Heart left ventricle (tissue), 16 donors: ENCODE data around the gene SLIT3. TPM values are rescaled to one million over a fixed set of nuclear protein-coding genes. Genes with fewer than 3 reads are reported as not detected.

ENCODE experiments used
- ATAC-seq, 4 donors: fragments of 200-7000 bp; cut with Tn5 transposase; one replicate each; pipeline ENCODE4 v1.9.1; 2020 to 2022; ENCODE audit warnings: moderate library complexity in 4 of 4, mild to moderate bottlenecking in 3 of 4, moderate number of reproducible peaks in 1 of 4
- DNase-seq, 5 donors: peaks; one replicate each; pipeline ENCODE4 v3.0.0-alpha.2; 2020
- H3K27ac ChIP-seq, 12 donors: fragments of 200-600 bp; sonication (generic) in 4 of 12; one replicate each; pipeline versions ENCODE4 v1.5.0 to v1.8.0; 2016 to 2022; ENCODE audit warnings: mild to moderate bottlenecking in 2 of 12
- H3K27me3 ChIP-seq, 9 donors: fragments of 200-600 bp; sonication (generic) in 2 of 9; one replicate each; pipeline versions ENCODE4 v1.5.1 to v1.8.0; 2016 to 2022; ENCODE audit warnings: mild to moderate bottlenecking in 3 of 9
- H3K36me3 ChIP-seq, 9 donors: fragments of 200-600 bp; sonication (generic) in 2 of 9; one replicate each; pipeline versions ENCODE4 v1.5.0 to v1.8.0; 2018 to 2022; ENCODE audit warnings: mild to moderate bottlenecking in 2 of 9
- H3K4me1 ChIP-seq, 12 donors: fragments of 200-600 bp; sonication (generic) in 4 of 12; one replicate each; pipeline versions ENCODE4 v1.5.0 to v1.8.0; 2016 to 2022; ENCODE audit warnings: mild to moderate bottlenecking in 3 of 12
- H3K4me3 ChIP-seq, 12 donors: fragments of 200-600 bp; sonication (generic) in 4 of 12; one replicate each; pipeline versions ENCODE4 v1.5.0 to v1.8.0; 2017 to 2022; ENCODE audit warnings: mild to moderate bottlenecking in 9 of 12, moderate library complexity in 4 of 12
- H3K9me3 ChIP-seq, 12 donors: fragments of 200-600 bp; sonication (generic) in 4 of 12; one replicate each; pipeline versions ENCODE4 v1.5.0 to v1.8.0; 2016 to 2022; ENCODE audit warnings: mild to moderate bottlenecking in 1 of 12
- POLR2A ChIP-seq, 2 donors: fragments of 450-650 bp; IDR thresholded peaks; one replicate each; pipeline ENCODE4 v1.6.1; 2017; ENCODE audit warnings: antibody characterized with exemption in 2 of 2, mild to moderate bottlenecking in 2 of 2, moderate library complexity in 2 of 2
- WGBS, 4 donors: extraction: QIAGEN DNeasy Blood & Tissue Kit in 2 of 4; methylation state at CpG; one replicate each; pipeline versions ENCODE4 v1.1.5 to v1.1.7; 2013 to 2018; 5-methylcytosine and 5-hydroxymethylcytosine counted together
- intact Hi-C, 10 donors: fragments of 100-400 bp; cut with DNase I; formaldehyde crosslinking; loops; one replicate each; pipeline versions ENCODE4 v1.11.1 to v1.14.2; 2022
- polyA plus RNA-seq, 2 donors: library from polyadenylated mRNA; stranded (reverse); fragments of 200-250 nt; gene quantifications; one replicate each; pipeline ENCODE4 v1.2.3, GENCODE V29; 2013
- total RNA-seq, 9 donors: library from RNA; depleted of rRNA in 2 of 9; stranded (reverse); fragments of >200 nt in 2 of 9; fragmentation: NEBNext Ultra II Directional in 3 of 9; extraction: Animal tissue kit (Norgen Biotek cat#: 25700) in 3 of 9; gene quantifications; one replicate each; pipeline versions ENCODE4 v1.1.0 to v1.2.4, GENCODE V29; 2016 to 2023
- TF ChIP-seq, protein P1 (sequence below), 12 donors: fragments of 200-600 bp; sonication (generic) in 4 of 12; IDR thresholded peaks; one replicate each; pipeline versions ENCODE4 v1.5.0 to v1.8.0; 2018 to 2022; ENCODE audit warnings: antibody characterized with exemption in 12 of 12, mild to moderate bottlenecking in 5 of 12
- donor health status: ischemic (EF 13 %, LVEDD 7.1; RV severe dilation, severe dysfunction).
- donor health status: healthy with polysubstance abuse.
- donor health status: DM: no; HTN: yes; CAD: no.
- donor health status: DM: no; HTN: no; CAD: no.
- donor health status: ischemic (EF 25% LVEDD 6.9; RV normal size, moderate dysfunction).
- donor health status: ischemic (EF 25% LVEDD 5.7; RV mildly dilated, moderate dysfunction).
- donor health status: healthy.
- donor health status: DM: yes; HTN: yes; CAD: no.
- donor health status: ischemic (EF 35%, LVEDD 5.7; RV mildly dilated, moderate dysfunction).
- donor health status: nonischemic (EF 11% LVEDD 7.7; RV severe dilation, severe dysfunction).
- donor health status: DM: yes; HTN: yes; CAD: no.
- donor health status: PGD.
- donor health status: ischemic (EF 29% LVEDD 5.4; RV normal size, mild dysfunction).
- donor health status: nonischemic (EF 23%, LVEDD 6.1; RV moderate dilation, normal function).

The SLIT3 gene
- total and polyA plus RNA-seq, 11 donors: 2.3 to 40.3 (median 14.4) TPM

- DNase-seq: no peak
- no peaks in the 10 kb centered on the region for H3K27me3 ChIP-seq
- intact Hi-C loops: no loop called here
- no peak overlapping the region for H3K4me3 ChIP-seq
- TF ChIP-seq, protein P1, sequence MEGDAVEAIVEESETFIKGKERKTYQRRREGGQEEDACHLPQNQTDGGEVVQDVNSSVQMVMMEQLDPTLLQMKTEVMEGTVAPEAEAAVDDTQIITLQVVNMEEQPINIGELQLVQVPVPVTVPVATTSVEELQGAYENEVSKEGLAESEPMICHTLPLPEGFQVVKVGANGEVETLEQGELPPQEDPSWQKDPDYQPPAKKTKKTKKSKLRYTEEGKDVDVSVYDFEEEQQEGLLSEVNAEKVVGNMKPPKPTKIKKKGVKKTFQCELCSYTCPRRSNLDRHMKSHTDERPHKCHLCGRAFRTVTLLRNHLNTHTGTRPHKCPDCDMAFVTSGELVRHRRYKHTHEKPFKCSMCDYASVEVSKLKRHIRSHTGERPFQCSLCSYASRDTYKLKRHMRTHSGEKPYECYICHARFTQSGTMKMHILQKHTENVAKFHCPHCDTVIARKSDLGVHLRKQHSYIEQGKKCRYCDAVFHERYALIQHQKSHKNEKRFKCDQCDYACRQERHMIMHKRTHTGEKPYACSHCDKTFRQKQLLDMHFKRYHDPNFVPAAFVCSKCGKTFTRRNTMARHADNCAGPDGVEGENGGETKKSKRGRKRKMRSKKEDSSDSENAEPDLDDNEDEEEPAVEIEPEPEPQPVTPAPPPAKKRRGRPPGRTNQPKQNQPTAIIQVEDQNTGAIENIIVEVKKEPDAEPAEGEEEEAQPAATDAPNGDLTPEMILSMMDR (IDR thresholded peaks at IDR 0.05): no peak
- no peak for TF ChIP-seq POLR2A (IDR thresholded peaks at IDR 0.05)
- no peaks in the 10 kb centered on the region for H3K9me3 ChIP-seq
- ATAC-seq: no peak
- 86 to 90% (median 87%) methylated on average over 7 of the region's 7 CpGs for WGBS, 4 donors
- H3K36me3 ChIP-seq: no peaks in the 10 kb centered on the region
- H3K27ac ChIP-seq: no peak overlapping the region
- H3K4me1 ChIP-seq: no peaks in the 10 kb centered on the region
Measured at GRCh38 chr5:169268019-169268418, 32.9 kb downstream of the SLIT3 start.

DNA sequence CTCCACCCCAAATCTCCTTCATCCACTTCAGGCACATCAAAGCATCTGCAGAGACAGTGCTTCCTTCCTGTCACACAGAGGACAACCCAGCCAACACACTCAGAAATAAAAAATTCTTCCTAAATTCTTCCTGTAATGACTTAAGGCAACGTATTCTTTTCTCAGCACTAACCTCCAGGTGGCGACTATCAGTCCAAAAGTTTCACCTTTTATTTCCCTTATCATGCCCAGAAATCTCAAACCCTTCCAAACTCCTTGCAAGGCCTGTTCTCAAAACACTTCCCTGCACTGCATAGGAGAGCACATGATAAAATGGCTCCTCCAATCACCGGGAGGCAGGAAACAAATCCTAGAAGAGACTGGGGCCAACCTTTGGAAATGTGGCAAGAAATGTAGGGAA is 35.1 kb downstream of the SLIT3 start:
- no peak overlapping the region for H3K4me3 ChIP-seq
- intact Hi-C loops: no loop called here
- H3K4me1 ChIP-seq: peaks cover 0 to 8% (median 0%) of the 10 kb centered on the region in 12 donors
- H3K36me3 ChIP-seq: no peaks in the 10 kb centered on the region
- WGBS, 4 donors: 78 to 90% (median 85%) methylated on average over 3 of the region's 3 CpGs
- TF ChIP-seq, protein P1 (IDR thresholded peaks at IDR 0.05): no peak
- TF ChIP-seq POLR2A (IDR thresholded peaks at IDR 0.05): no peak
- no peak overlapping the region for H3K27ac ChIP-seq
- no peak for ATAC-seq
- H3K27me3 ChIP-seq: no peaks in the 10 kb centered on the region
- no peaks in the 10 kb centered on the region for H3K9me3 ChIP-seq
- no peak for DNase-seq

- Histone ChIP-seq H3K4me3 (no peak overlapping the region), H3K36me3 (no peaks in the 10 kb centered on the region), H3K9me3 (no peaks in the 10 kb centered on the region), H3K4me1 (peaks cover 0 to 15% (median 0%) of the 10 kb centered on the region in 12 donors), H3K27ac (no peak overlapping the region), H3K27me3 (no peaks in the 10 kb centered on the region)
- DNase-seq (no peak), ATAC-seq (no peak)
- TF ChIP-seq, protein P1 (IDR thresholded peaks at IDR 0.05): no peak
- no peak for TF ChIP-seq POLR2A (IDR thresholded peaks at IDR 0.05)
- intact Hi-C loops: no loop called here
- WGBS, 4 donors: 48 to 59% (median 54%) methylated on average over 7 of the region's 7 CpGs
Measured at GRCh38 chr5:169263591-169263990, 37.3 kb downstream of the SLIT3 start.

- Histone ChIP-seq H3K9me3 (no peaks in the 10 kb centered on the region), H3K27me3 (no peaks in the 10 kb centered on the region), H3K36me3 (no peaks in the 10 kb centered on the region), H3K4me1 (peaks cover 0 to 16% (median 0%) of the 10 kb centered on the region in 12 donors), H3K4me3 (no peak overlapping the region), H3K27ac (no peak overlapping the region)
- no peak for TF ChIP-seq POLR2A (IDR thresholded peaks at IDR 0.05)
- TF ChIP-seq, protein P1 (IDR thresholded peaks at IDR 0.05): no peak
- intact Hi-C loops: no loop called here
- no peak for DNase-seq
- WGBS, 4 donors: 48 to 67% (median 56%) methylated on average over 3 of the region's 3 CpGs
- ATAC-seq: no peak
Measured at GRCh38 chr5:169260896-169261569, 39.9 kb downstream of the SLIT3 start.
